Activated B cell treated with CpG ODN at 0.5 μM for 24 hours (primary cell): ENCODE results near the gene HID1. TPM values are rescaled to one million over a fixed set of nuclear protein-coding genes. Genes with fewer than 3 reads are reported as not detected.

Source experiments
- ATAC-seq: fragments of 200-7000 bp; cut with Tn5 transposase; one replicate; pipeline ENCODE4 v1.10.0; 2021; ENCODE audit warnings: low read depth, mild to moderate bottlenecking, moderate library complexity
- CTCF ChIA-PET: fragments of 350-600 bp; sonication (Branson Sonifier 250); formaldehyde crosslinking; loops from one replicate; lab custom pipeline; 2021; ENCODE audit warnings: antibody characterized with exemption; lab: Charles Lee
- POLR2A ChIA-PET: fragments of 350-600 bp; sonication (Branson Sonifier 250); formaldehyde crosslinking; loops from one replicate; lab custom pipeline; 2021; ENCODE audit warnings: antibody characterized with exemption; lab: Charles Lee
- DNase-seq: peaks from one replicate; pipeline ENCODE4 v3.0.0; 2022
- H3K27ac Mint-ChIP-seq: one replicate; pipeline ENCODE4 v1.8.0; 2020; ENCODE audit warnings: mixed read lengths
- H3K27me3 Mint-ChIP-seq: one replicate; pipeline ENCODE4 v1.8.0; 2021; ENCODE audit warnings: mixed read lengths
- H3K36me3 Mint-ChIP-seq: one replicate; pipeline ENCODE4 v1.8.0; 2021; ENCODE audit warnings: low read depth, mixed read lengths
- H3K4me1 Mint-ChIP-seq: one replicate; pipeline ENCODE4 v1.8.0; 2021; ENCODE audit warnings: mixed read lengths
- H3K4me3 Mint-ChIP-seq: one replicate; pipeline ENCODE4 v1.8.0; 2020; ENCODE audit warnings: mild to moderate bottlenecking, mixed read lengths
- H3K9me3 Mint-ChIP-seq: one replicate; pipeline ENCODE4 v1.8.0; 2020; ENCODE audit warnings: mixed read lengths
- CTCF ChIP-seq: fragments of 200-600 bp; IDR thresholded peaks from one replicate; pipeline ENCODE4 v1.8.0; 2022; ENCODE audit warnings: antibody characterized with exemption, mild to moderate bottlenecking
- intact Hi-C: fragments of 100-400 bp; cut with micrococcal nuclease; formaldehyde crosslinking; loops from one replicate; pipeline ENCODE4 v1.15.1; 2024
- total RNA-seq: library from RNA; stranded (reverse); gene quantifications from 2 replicates; pipeline ENCODE4 v1.2.3, GENCODE V29; 2022

Gene HID1
- total RNA-seq, 1 donor from 2014 or later = 2.1 TPM

GRCh38 chr17:74954665-74955421 lies 17.7 kb downstream of the HID1 start:
- H3K9me3 Mint-ChIP-seq = no peaks in the 10 kb centered on the region
- H3K27ac Mint-ChIP-seq = no peak overlapping the region
- POLR2A ChIA-PET = no interaction called here
- DNase-seq (no peak), ATAC-seq (no peak)
- no peaks in the 10 kb centered on the region for H3K36me3 Mint-ChIP-seq
- peaks cover 13% of the 10 kb centered on the region for H3K27me3 Mint-ChIP-seq
- H3K4me3 Mint-ChIP-seq = no peak overlapping the region
- H3K4me1 Mint-ChIP-seq = peaks cover 3% of the 10 kb centered on the region
- CTCF ChIA-PET = no interaction called here
- intact Hi-C loops = loop anchor here (5.0 kb wide), 1 partner anchor 298 kb away; no protein-coding TSS in a partner anchor
- TF ChIP-seq CTCF = no peak

- H3K36me3 Mint-ChIP-seq = no peaks in the 10 kb centered on the region
- CTCF ChIA-PET = no interaction called here
These were observed 18.4 kb downstream of the HID1 start for GRCh38 chr17:74954115-74954514.

GRCh38 chr17:74953134-74953687 lies 19.3 kb downstream of the HID1 start:
- no peak for DNase-seq
- TF ChIP-seq CTCF = no peak
- ChIA-PET CTCF (no interaction called here), POLR2A (no interaction called here)
- Mint-ChIP-seq H3K27me3 (peaks cover 17% of the 10 kb centered on the region), H3K36me3 (no peaks in the 10 kb centered on the region), H3K4me3 (no peak overlapping the region), H3K9me3 (no peaks in the 10 kb centered on the region), H3K4me1 (peaks cover 3% of the 10 kb centered on the region), H3K27ac (no peak overlapping the region)
- intact Hi-C loops = no loop called here
- ATAC-seq = no peak

More at GRCh38 chr17:74954115-74954514, 18.4 kb downstream of the HID1 start:
- intact Hi-C loops = no loop called here
- TF ChIP-seq CTCF = no peak
- Mint-ChIP-seq H3K9me3 (no peaks in the 10 kb centered on the region), H3K4me1 (peaks cover 3% of the 10 kb centered on the region), H3K27me3 (peaks cover 14% of the 10 kb centered on the region), H3K4me3 (no peak overlapping the region), H3K27ac (no peak overlapping the region)
- ATAC-seq = no peak
- POLR2A ChIA-PET = no interaction called here
- DNase-seq = no peak

GRCh38 chr17:74952431-74953133 lies 20.0 kb downstream of the HID1 start:
- ChIA-PET POLR2A (no interaction called here), CTCF (no interaction called here)
- H3K4me3 Mint-ChIP-seq = no peak overlapping the region
- no peaks in the 10 kb centered on the region for H3K4me1 Mint-ChIP-seq
- no peak for TF ChIP-seq CTCF
- H3K9me3 Mint-ChIP-seq = no peaks in the 10 kb centered on the region
- no peaks in the 10 kb centered on the region for H3K36me3 Mint-ChIP-seq
- intact Hi-C loops = no loop called here
- H3K27ac Mint-ChIP-seq = no peak overlapping the region
- H3K27me3 Mint-ChIP-seq = peaks cover 18% of the 10 kb centered on the region
- no peak for ATAC-seq
- DNase-seq = no peak
